ENCODE measurements around the gene CACNA2D4. TPM values are rescaled to one million over a fixed set of nuclear protein-coding genes. Genes with fewer than 3 reads are reported as not detected.

Gene CACNA2D4
- total and polyA plus RNA-seq, 8 donors, result 0.60 to 3.1 (median 2.0) TPM

DNA sequence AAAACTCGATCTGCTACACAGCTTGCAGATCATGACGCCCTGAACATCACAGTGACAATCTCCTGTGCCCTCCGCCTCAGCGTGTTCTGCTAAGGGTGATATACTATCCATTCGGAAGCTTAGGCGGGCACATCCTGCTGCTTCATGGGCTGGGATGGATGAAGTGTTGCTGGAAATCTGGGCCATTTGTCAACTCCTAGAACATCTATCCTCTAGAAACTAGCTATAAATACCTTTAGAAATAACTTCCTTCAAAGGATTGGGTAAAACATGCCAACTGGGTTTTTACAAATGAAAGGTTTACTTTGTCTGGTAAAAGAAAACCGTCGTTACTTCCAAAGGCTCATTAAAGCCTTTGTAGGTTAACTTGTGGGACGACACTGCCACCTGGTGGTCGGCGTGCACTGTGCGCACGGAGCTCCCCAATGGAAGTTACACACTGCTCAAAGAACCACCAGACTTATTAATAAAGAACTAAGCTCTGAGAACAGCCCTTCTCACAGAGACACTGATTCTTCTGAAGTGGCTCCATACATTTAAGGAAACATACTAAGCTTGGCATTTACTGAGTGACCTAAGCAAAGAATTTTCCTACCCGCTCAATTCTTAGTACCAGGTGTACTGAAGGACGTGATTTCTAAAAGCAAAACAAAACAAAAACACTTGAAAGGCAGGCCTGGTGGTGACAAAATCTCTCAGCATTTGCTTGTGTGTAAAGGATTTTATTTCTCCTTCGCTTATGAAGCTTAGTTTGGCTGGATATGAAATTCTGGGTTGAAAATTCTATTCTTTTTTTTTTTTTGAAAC lies 21.6 kb upstream of the CACNA2D4 start:
- H3K27me3 ChIP-seq, result no peaks in the 10 kb centered on the region
- no peak overlapping the region for H3K4me3 ChIP-seq
- TF ChIP-seq, protein P1, sequence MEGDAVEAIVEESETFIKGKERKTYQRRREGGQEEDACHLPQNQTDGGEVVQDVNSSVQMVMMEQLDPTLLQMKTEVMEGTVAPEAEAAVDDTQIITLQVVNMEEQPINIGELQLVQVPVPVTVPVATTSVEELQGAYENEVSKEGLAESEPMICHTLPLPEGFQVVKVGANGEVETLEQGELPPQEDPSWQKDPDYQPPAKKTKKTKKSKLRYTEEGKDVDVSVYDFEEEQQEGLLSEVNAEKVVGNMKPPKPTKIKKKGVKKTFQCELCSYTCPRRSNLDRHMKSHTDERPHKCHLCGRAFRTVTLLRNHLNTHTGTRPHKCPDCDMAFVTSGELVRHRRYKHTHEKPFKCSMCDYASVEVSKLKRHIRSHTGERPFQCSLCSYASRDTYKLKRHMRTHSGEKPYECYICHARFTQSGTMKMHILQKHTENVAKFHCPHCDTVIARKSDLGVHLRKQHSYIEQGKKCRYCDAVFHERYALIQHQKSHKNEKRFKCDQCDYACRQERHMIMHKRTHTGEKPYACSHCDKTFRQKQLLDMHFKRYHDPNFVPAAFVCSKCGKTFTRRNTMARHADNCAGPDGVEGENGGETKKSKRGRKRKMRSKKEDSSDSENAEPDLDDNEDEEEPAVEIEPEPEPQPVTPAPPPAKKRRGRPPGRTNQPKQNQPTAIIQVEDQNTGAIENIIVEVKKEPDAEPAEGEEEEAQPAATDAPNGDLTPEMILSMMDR (IDR thresholded peaks at IDR 0.05), result peak; percentile 92 to 98 (median 97)
- intact Hi-C loops (cut with DNase I), result loop anchor here in 2 of 3 donors (5.0 to 10.0 kb wide), 3 partner anchors 143 to 295 kb away; no protein-coding TSS in a partner anchor
- H3K9me3 ChIP-seq, result no peaks in the 10 kb centered on the region
- H3K27ac ChIP-seq, result no peak overlapping the region
- DNase-seq, result peak; percentile 77 to 98 (median 90)
- ATAC-seq, result peak; percentile 33 to 78 (median 64)
- peak; percentile 92 for FAIRE-seq
- 31 to 36% methylated on average over 16 of the region's 16 CpGs for WGBS, 2 donors
- H3K4me1 ChIP-seq, result peaks cover 8 to 10% (median 9%) of the 10 kb centered on the region in 3 donors
- peaks cover 0 to 12% (median 0%) of the 10 kb centered on the region in 3 donors for H3K36me3 ChIP-seq

DNA sequence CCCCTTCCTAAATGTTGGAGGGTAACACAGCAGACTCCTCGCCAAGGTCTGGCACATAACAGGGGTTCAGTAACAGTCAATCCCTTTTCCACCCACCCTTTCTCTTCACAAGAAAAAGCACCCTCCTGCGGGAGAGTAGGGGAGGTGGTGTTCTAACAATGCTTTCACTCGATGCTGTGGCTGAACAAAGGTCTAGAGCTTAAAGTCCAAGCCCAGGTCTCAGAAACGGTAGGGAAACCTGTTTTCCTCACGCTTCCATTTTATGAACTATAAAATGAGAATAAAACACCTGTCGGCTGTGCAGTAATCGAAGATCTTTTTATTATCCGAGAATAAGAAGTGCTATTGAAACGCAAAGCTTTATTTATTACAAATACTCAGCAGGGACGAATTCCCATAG lies 20.9 kb upstream of the CACNA2D4 start:
- ATAC-seq, result no peak
- no peak overlapping the region for H3K27ac ChIP-seq

DNA sequence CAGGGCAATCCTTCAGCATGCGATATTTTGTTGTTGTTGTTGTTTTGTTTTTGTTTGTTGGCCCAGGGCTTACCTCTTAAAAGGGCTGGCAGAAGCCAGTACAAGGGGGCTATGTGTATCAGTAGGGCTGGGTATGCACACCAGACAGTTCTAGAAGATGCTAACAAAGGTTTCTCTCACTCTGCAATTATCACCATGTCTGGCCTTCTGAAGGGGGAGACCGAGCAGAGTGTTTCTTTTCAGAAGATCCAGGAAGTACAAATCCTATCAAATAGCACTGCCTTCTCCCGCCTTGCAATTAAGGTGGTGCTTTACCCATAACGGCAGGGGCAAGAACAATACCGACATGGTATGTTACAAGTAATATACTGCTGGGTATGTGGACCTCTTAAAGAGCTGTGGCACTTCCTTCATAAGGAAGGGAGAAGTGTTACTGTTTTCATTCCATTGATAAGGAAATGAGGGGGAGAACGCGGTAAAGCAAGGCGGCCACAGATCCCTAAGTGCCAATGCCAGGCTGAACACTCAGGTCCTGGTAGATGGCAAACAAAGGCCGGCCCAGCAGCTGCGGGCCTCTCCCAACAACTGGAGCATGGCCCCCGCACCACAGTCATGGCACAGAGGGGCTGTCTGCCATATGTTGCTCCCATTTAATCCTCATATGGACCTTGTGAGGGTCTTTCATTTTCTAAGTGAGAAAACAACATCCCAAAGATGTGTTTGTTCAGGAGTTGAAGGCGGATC lies 19.2 kb upstream of the CACNA2D4 start:
- ATAC-seq, result no peak
- H3K9me3 ChIP-seq, result no peaks in the 10 kb centered on the region
- 84 to 88% methylated on average over 12 of the region's 12 CpGs for WGBS, 2 donors
- FAIRE-seq, result no peak
- TF ChIP-seq, protein P1 (IDR thresholded peaks at IDR 0.05), result no peak
- peaks cover 8 to 10% (median 9%) of the 10 kb centered on the region in 3 donors for H3K4me1 ChIP-seq
- peak overlapping the region in 3 of 4 donors; percentile 1 to 79 (median 13) for H3K27ac ChIP-seq
- no peak overlapping the region for H3K4me3 ChIP-seq
- H3K27me3 ChIP-seq, result no peaks in the 10 kb centered on the region
- H3K36me3 ChIP-seq, result peaks cover 0 to 12% (median 0%) of the 10 kb centered on the region in 3 donors
- no peak for DNase-seq
- intact Hi-C loops (cut with DNase I), result loop anchor here in 2 of 3 donors (5.0 to 10.0 kb wide), 3 partner anchors 140 to 293 kb away; no protein-coding TSS in a partner anchor

More for the DNA sequence above, 20.9 kb upstream of the CACNA2D4 start:
- Histone ChIP-seq H3K9me3 (no peaks in the 10 kb centered on the region), H3K4me1 (peaks cover 8 to 10% (median 9%) of the 10 kb centered on the region in 3 donors), H3K36me3 (peaks cover 0 to 12% (median 0%) of the 10 kb centered on the region in 3 donors), H3K4me3 (no peak overlapping the region), H3K27me3 (no peaks in the 10 kb centered on the region)
- intact Hi-C loops (cut with DNase I), result loop anchor here in 2 of 3 donors (5.0 to 10.0 kb wide), 3 partner anchors 142 to 295 kb away; no protein-coding TSS in a partner anchor
- FAIRE-seq (no peak), DNase-seq (no peak)
- TF ChIP-seq, protein P1 (IDR thresholded peaks at IDR 0.05), result no peak
- 69 to 75% methylated on average over 10 of the region's 10 CpGs for WGBS, 2 donors

DNA sequence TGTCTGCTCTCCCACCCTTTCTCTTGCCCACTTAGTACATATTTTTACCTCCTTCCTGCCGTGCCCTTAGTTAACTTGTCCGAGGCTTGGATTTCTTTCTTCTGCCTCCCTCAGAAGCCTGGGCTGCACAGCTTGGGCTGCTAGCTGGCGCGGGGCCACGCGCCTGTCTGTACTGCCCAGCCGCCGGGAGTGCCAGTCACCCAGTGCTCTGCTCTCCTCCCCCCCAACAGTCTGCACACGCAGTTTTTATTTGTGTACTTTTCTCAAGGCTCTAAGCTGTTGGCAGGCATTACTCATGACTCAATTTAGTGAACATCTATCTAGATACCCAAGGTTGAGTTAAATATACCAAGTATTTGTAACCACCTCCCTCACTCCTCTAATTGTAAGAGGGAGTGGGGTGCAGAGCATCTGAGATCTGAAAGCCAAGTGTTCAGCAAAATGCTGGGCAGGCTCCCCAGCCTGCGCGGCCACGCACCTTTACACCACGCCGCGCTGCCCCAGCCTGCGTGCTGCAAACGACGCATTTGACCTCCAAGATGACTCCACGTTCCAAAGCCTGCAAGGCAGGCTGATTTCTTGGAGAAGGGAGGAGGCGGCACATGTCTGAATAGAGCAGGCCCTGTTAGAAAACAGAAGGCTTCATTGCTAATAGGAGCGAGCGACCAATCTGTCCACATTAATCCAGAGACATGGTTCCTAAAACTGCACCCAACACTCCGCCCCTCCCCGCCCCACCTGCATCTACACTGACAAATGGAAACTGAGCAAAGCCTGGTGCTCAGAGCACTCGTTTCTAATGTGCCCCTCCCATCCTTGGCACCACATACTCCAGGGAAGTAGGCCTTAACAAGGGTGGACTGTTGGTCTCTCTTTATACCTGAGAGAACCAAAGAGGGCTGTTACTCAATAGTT lies 18.2 kb upstream of the CACNA2D4 start:
- no peaks in the 10 kb centered on the region for H3K9me3 ChIP-seq
- H3K4me1 ChIP-seq, result peaks cover 8 to 10% (median 9%) of the 10 kb centered on the region in 3 donors
- 44 to 47% methylated on average over 25 of the region's 25 CpGs for WGBS, 2 donors
- ATAC-seq, result peak; percentile 90 to 95 (median 91)
- no peaks in the 10 kb centered on the region for H3K27me3 ChIP-seq
- TF ChIP-seq, protein P1 (IDR thresholded peaks at IDR 0.05), result no peak
- peak; percentile 90 to 96 (median 90) for DNase-seq
- peak; percentile 71 for FAIRE-seq
- intact Hi-C loops (cut with DNase I), result loop anchor here in 2 of 3 donors (5.0 to 10.0 kb wide), 3 partner anchors 139 to 292 kb away; no protein-coding TSS in a partner anchor
- H3K4me3 ChIP-seq, result peak overlapping the region in 2 of 4 donors; percentile 31 to 34
- H3K36me3 ChIP-seq, result peaks cover 0 to 12% (median 0%) of the 10 kb centered on the region in 3 donors
- H3K27ac ChIP-seq, result peak overlapping the region; percentile 74 to 81 (median 80)
